ENCODE measurements around the gene NPEPL1. TPM values are rescaled to one million over a fixed set of nuclear protein-coding genes. Genes with fewer than 3 reads are reported as not detected.

NPEPL1 gene
- total and polyA plus RNA-seq, 8 donors: 25.1 to 44.4 (median 33.3) TPM

- no peak for TF ChIP-seq CTCF (IDR thresholded peaks at IDR 0.05)
- no peak overlapping the region for H3K27ac ChIP-seq
- peaks cover 0 to 20% of the 10 kb centered on the region in 2 donors for H3K27me3 ChIP-seq
- H3K4me1 ChIP-seq: no peaks in the 10 kb centered on the region
- H3K36me3 ChIP-seq: no peaks in the 10 kb centered on the region
- intact Hi-C loops (cut with DNase I): no loop called here
- DNase-seq: no peak
- no peaks in the 10 kb centered on the region for H3K9me3 ChIP-seq
- no peak overlapping the region for H3K4me3 ChIP-seq
- ATAC-seq: no peak
Measured at GRCh38 chr20:58753267-58753921, 60.8 kb downstream of the NPEPL1 start.

- intact Hi-C loops (cut with DNase I): no loop called here
- DNase-seq (no peak), ATAC-seq (no peak)
- Histone ChIP-seq H3K27me3 (peaks cover 0 to 20% of the 10 kb centered on the region in 2 donors), H3K4me3 (no peak overlapping the region), H3K4me1 (no peaks in the 10 kb centered on the region), H3K36me3 (no peaks in the 10 kb centered on the region), H3K9me3 (no peaks in the 10 kb centered on the region), H3K27ac (no peak overlapping the region)
- no peak for TF ChIP-seq CTCF (IDR thresholded peaks at IDR 0.05)
Measured at GRCh38 chr20:58753922-58754551, 61.4 kb downstream of the NPEPL1 start.

GRCh38 chr20:58754584-58754983, 62.0 kb downstream of the NPEPL1 start:
- DNase-seq (no peak), ATAC-seq (no peak)
- Histone ChIP-seq H3K4me1 (no peaks in the 10 kb centered on the region), H3K27me3 (peaks cover 0 to 20% of the 10 kb centered on the region in 2 donors), H3K27ac (no peak overlapping the region), H3K4me3 (no peak overlapping the region), H3K9me3 (no peaks in the 10 kb centered on the region), H3K36me3 (no peaks in the 10 kb centered on the region)
- TF ChIP-seq CTCF (IDR thresholded peaks at IDR 0.05): no peak
- intact Hi-C loops (cut with DNase I): no loop called here

- H3K36me3 ChIP-seq: no peaks in the 10 kb centered on the region
- H3K9me3 ChIP-seq: no peaks in the 10 kb centered on the region
- intact Hi-C loops (cut with DNase I): no loop called here
- ATAC-seq (no peak), DNase-seq (no peak)
- no peak overlapping the region for H3K27ac ChIP-seq
- TF ChIP-seq CTCF (IDR thresholded peaks at IDR 0.05): no peak
- H3K27me3 ChIP-seq: peaks cover 0 to 20% of the 10 kb centered on the region in 2 donors
- H3K4me3 ChIP-seq: no peak overlapping the region
- H3K4me1 ChIP-seq: no peaks in the 10 kb centered on the region
Measured at GRCh38 chr20:58755062-58755697, 62.6 kb downstream of the NPEPL1 start.

- intact Hi-C loops (cut with DNase I): no loop called here
- Histone ChIP-seq H3K9me3 (no peaks in the 10 kb centered on the region), H3K27me3 (peaks cover 0 to 20% of the 10 kb centered on the region in 2 donors), H3K4me1 (no peaks in the 10 kb centered on the region), H3K27ac (no peak overlapping the region), H3K36me3 (no peaks in the 10 kb centered on the region), H3K4me3 (no peak overlapping the region)
- ATAC-seq: no peak
- TF ChIP-seq CTCF (IDR thresholded peaks at IDR 0.05): no peak
- peak in 1 of 4 donors; percentile 11 for DNase-seq
Measured at GRCh38 chr20:58755766-58756449, 63.3 kb downstream of the NPEPL1 start.

Measured in left lung (tissue), 10 donors.